ENCODE data around the gene DENND1A. TPM values are rescaled to one million over a fixed set of nuclear protein-coding genes. Genes with fewer than 3 reads are reported as not detected.

The DENND1A gene
- total and polyA plus RNA-seq, 4 experiments from 2014 or later, result 1.4 to 14.2 (median 9.9) TPM

- intact Hi-C loops (cut with micrococcal nuclease), result no loop called here
- ChIA-PET POLR2A (ENCODE audit: partially characterized antibody) (no interaction called here), CTCF (ENCODE audit: partially characterized antibody) (no interaction called here)
- Mint-ChIP-seq H3K4me3 (no peak overlapping the region), H3K4me1 (peaks cover 6 to 11% (median 6%) of the 10 kb centered on the region in 4 donors), H3K36me3 (peaks cover 0 to 4% of the 10 kb centered on the region in 2 donors), H3K27ac (peak overlapping the region in 1 of 7 donors; percentile 21), H3K9me3 (no peaks in the 10 kb centered on the region), H3K27me3 (no peaks in the 10 kb centered on the region)
- Histone ChIP-seq H3K27me3 (ENCODE audit: insufficient read depth, low read length) (no peaks in the 10 kb centered on the region), H3K36me3 (ENCODE audit: insufficient read depth, low read length) (no peaks in the 10 kb centered on the region), H3K9me3 (ENCODE audit: control insufficient read depth in 1 of 2, low read length in 2 of 2) (no peaks in the 10 kb centered on the region), H3K4me3 (ENCODE audit: low read length in 2 of 2) (no peak overlapping the region), H3K4me1 (ENCODE audit: insufficient read depth, low read length) (peaks cover 5% of the 10 kb centered on the region), H3K27ac (ENCODE audit: low read depth, low read length) (no peak overlapping the region)
- DNase-seq, result no peak
Observed at GRCh38 chr9:123778232-123778902, 151.6 kb downstream of the DENND1A start.

- CTCF ChIA-PET (ENCODE audit: partially characterized antibody), result no interaction called here
Observed at GRCh38 chr9:123776708-123777537, 153.0 kb downstream of the DENND1A start.

GRCh38 chr9:123775289-123776284 lies 154.3 kb downstream of the DENND1A start:
- H3K36me3 Mint-ChIP-seq, result peaks cover 0 to 4% of the 10 kb centered on the region in 2 donors
- CTCF ChIA-PET (ENCODE audit: partially characterized antibody), result interaction anchor here (1.2 kb wide), 1 partner anchor 11 kb away, joined by 3 read pairs; no protein-coding TSS in a partner anchor
- DNase-seq, result peak in 2 of 5 donors; percentile 4 to 13
- no peaks in the 10 kb centered on the region for H3K36me3 ChIP-seq (ENCODE audit: insufficient read depth, low read length)
- H3K27ac ChIP-seq (ENCODE audit: low read depth, low read length), result no peak overlapping the region
- H3K9me3 Mint-ChIP-seq, result no peaks in the 10 kb centered on the region
- peaks cover 6 to 11% (median 7%) of the 10 kb centered on the region in 4 donors for H3K4me1 Mint-ChIP-seq
- H3K4me3 Mint-ChIP-seq, result no peak overlapping the region
- H3K9me3 ChIP-seq (ENCODE audit: control insufficient read depth in 1 of 2, low read length in 2 of 2), result no peaks in the 10 kb centered on the region
- H3K4me3 ChIP-seq (ENCODE audit: low read length in 2 of 2), result no peak overlapping the region
- H3K27ac Mint-ChIP-seq, result peak overlapping the region in 3 of 7 donors; percentile 3 to 21 (median 18)
- no peaks in the 10 kb centered on the region for H3K27me3 ChIP-seq (ENCODE audit: insufficient read depth, low read length)
- intact Hi-C loops (cut with micrococcal nuclease), result no loop called here
- no peaks in the 10 kb centered on the region for H3K27me3 Mint-ChIP-seq
- H3K4me1 ChIP-seq (ENCODE audit: insufficient read depth, low read length), result peaks cover 5% of the 10 kb centered on the region
- POLR2A ChIA-PET (ENCODE audit: partially characterized antibody), result interaction anchor here (0.7 kb wide), 1 partner anchor 453 kb away, joined by 3 read pairs; no protein-coding TSS in a partner anchor

More at GRCh38 chr9:123776708-123777537, 153.0 kb downstream of the DENND1A start:
- no peak overlapping the region for H3K27ac ChIP-seq (ENCODE audit: low read depth, low read length)
- DNase-seq, result no peak
- no peak overlapping the region for H3K4me3 ChIP-seq (ENCODE audit: low read length in 2 of 2)
- peaks cover 5% of the 10 kb centered on the region for H3K4me1 ChIP-seq (ENCODE audit: insufficient read depth, low read length)
- Mint-ChIP-seq H3K27ac (no peak overlapping the region), H3K27me3 (no peaks in the 10 kb centered on the region), H3K9me3 (no peaks in the 10 kb centered on the region), H3K4me1 (peaks cover 6 to 11% (median 6%) of the 10 kb centered on the region in 4 donors), H3K36me3 (peaks cover 0 to 4% of the 10 kb centered on the region in 2 donors), H3K4me3 (no peak overlapping the region)
- no peaks in the 10 kb centered on the region for H3K36me3 ChIP-seq (ENCODE audit: insufficient read depth, low read length)
- no peaks in the 10 kb centered on the region for H3K27me3 ChIP-seq (ENCODE audit: insufficient read depth, low read length)
- POLR2A ChIA-PET (ENCODE audit: partially characterized antibody), result no interaction called here
- no peaks in the 10 kb centered on the region for H3K9me3 ChIP-seq (ENCODE audit: control insufficient read depth in 1 of 2, low read length in 2 of 2)
- intact Hi-C loops (cut with micrococcal nuclease), result no loop called here

GRCh38 chr9:123773783-123774182 lies 156.1 kb downstream of the DENND1A start:
- Histone ChIP-seq H3K27ac (ENCODE audit: low read depth, low read length) (no peak overlapping the region), H3K27me3 (ENCODE audit: insufficient read depth, low read length) (no peaks in the 10 kb centered on the region), H3K4me1 (ENCODE audit: insufficient read depth, low read length) (peaks cover 5% of the 10 kb centered on the region), H3K9me3 (ENCODE audit: control insufficient read depth in 1 of 2, low read length in 2 of 2) (no peaks in the 10 kb centered on the region), H3K36me3 (ENCODE audit: insufficient read depth, low read length) (no peaks in the 10 kb centered on the region), H3K4me3 (ENCODE audit: low read length in 2 of 2) (no peak overlapping the region)
- Mint-ChIP-seq H3K4me3 (no peak overlapping the region), H3K9me3 (no peaks in the 10 kb centered on the region), H3K36me3 (no peaks in the 10 kb centered on the region), H3K27me3 (no peaks in the 10 kb centered on the region), H3K27ac (no peak overlapping the region), H3K4me1 (peaks cover 8 to 11% (median 9%) of the 10 kb centered on the region in 4 donors)
- ChIA-PET CTCF (ENCODE audit: partially characterized antibody) (no interaction called here), POLR2A (ENCODE audit: partially characterized antibody) (interaction anchor here (0.6 kb wide), 1 partner anchor 63 kb away, joined by 3 read pairs; no protein-coding TSS in a partner anchor)
- intact Hi-C loops (cut with micrococcal nuclease), result no loop called here
- no peak for DNase-seq

GRCh38 chr9:123772967-123773366 lies 157.0 kb downstream of the DENND1A start:
- Mint-ChIP-seq H3K4me3 (no peak overlapping the region), H3K4me1 (peaks cover 8 to 11% (median 9%) of the 10 kb centered on the region in 4 donors), H3K36me3 (no peaks in the 10 kb centered on the region), H3K27me3 (no peaks in the 10 kb centered on the region), H3K9me3 (no peaks in the 10 kb centered on the region), H3K27ac (peak overlapping the region in 1 of 7 donors; percentile 3)
- Histone ChIP-seq H3K9me3 (ENCODE audit: control insufficient read depth in 1 of 2, low read length in 2 of 2) (no peaks in the 10 kb centered on the region), H3K27ac (ENCODE audit: low read depth, low read length) (no peak overlapping the region), H3K27me3 (ENCODE audit: insufficient read depth, low read length) (no peaks in the 10 kb centered on the region), H3K36me3 (ENCODE audit: insufficient read depth, low read length) (no peaks in the 10 kb centered on the region), H3K4me1 (ENCODE audit: insufficient read depth, low read length) (peaks cover 5% of the 10 kb centered on the region), H3K4me3 (ENCODE audit: low read length in 2 of 2) (no peak overlapping the region)
- DNase-seq, result no peak
- CTCF ChIA-PET (ENCODE audit: partially characterized antibody), result no interaction called here
- intact Hi-C loops (cut with micrococcal nuclease), result no loop called here
- POLR2A ChIA-PET (ENCODE audit: partially characterized antibody), result no interaction called here

GRCh38 chr9:123772374-123772773 lies 157.6 kb downstream of the DENND1A start:
- Mint-ChIP-seq H3K36me3 (no peaks in the 10 kb centered on the region), H3K9me3 (no peaks in the 10 kb centered on the region), H3K27ac (no peak overlapping the region), H3K4me1 (peaks cover 8 to 11% (median 9%) of the 10 kb centered on the region in 4 donors), H3K27me3 (no peaks in the 10 kb centered on the region), H3K4me3 (no peak overlapping the region)
- no peak overlapping the region for H3K27ac ChIP-seq (ENCODE audit: low read depth, low read length)
- no peaks in the 10 kb centered on the region for H3K9me3 ChIP-seq (ENCODE audit: control insufficient read depth in 1 of 2, low read length in 2 of 2)
- no peak for DNase-seq
- ChIA-PET POLR2A (ENCODE audit: partially characterized antibody) (no interaction called here), CTCF (ENCODE audit: partially characterized antibody) (no interaction called here)
- no peaks in the 10 kb centered on the region for H3K36me3 ChIP-seq (ENCODE audit: insufficient read depth, low read length)
- no peak overlapping the region for H3K4me3 ChIP-seq (ENCODE audit: low read length in 2 of 2)
- no peaks in the 10 kb centered on the region for H3K27me3 ChIP-seq (ENCODE audit: insufficient read depth, low read length)
- peaks cover 5% of the 10 kb centered on the region for H3K4me1 ChIP-seq (ENCODE audit: insufficient read depth, low read length)
- intact Hi-C loops (cut with micrococcal nuclease), result no loop called here
